MCF 10A (cell line): Measurements from ENCODE around the gene LNPEP. TPM values are rescaled to one million over a fixed set of nuclear protein-coding genes. Genes with fewer than 3 reads are reported as not detected.

Experiments
- BruUV-seq: library from RNA; stranded (reverse); fragments of 400-500 nt; replicated peaks from 2 replicates; lab custom pipeline; 2021; lab: Mats Ljungman, UMichigan
- CTCF ChIA-PET: fragments of 300-600 bp; sonication (Branson Sonifier 250); formaldehyde crosslinking; extraction: SDS; loops from one replicate; lab custom pipeline; 2021; ENCODE audit warnings: antibody characterized with exemption, inconsistent platforms; lab: Yijun Ruan, JAX
- POLR2A ChIA-PET: fragments of 300-600, 350-650 bp; sonication (Branson Sonifier 250); formaldehyde crosslinking; extraction: SDS; loops from one replicate; lab custom pipeline; 2020; ENCODE audit warnings: antibody characterized with exemption, inconsistent platforms; lab: Yijun Ruan, JAX
- DNase-seq: peaks from one replicate; pipeline ENCODE4 v3.0.0-alpha.2; 2018; ENCODE audit not compliant: unreplicated experiment
- H3K27ac Mint-ChIP-seq: one replicate; pipeline ENCODE4 v1.8.0; 2022; ENCODE audit warnings: mild to moderate bottlenecking, low read depth, mixed read lengths; ENCODE audit not compliant: unreplicated experiment
- H3K27me3 Mint-ChIP-seq: one replicate; pipeline ENCODE4 v1.8.0; 2022; ENCODE audit warnings: mixed read lengths; ENCODE audit not compliant: insufficient read depth, unreplicated experiment
- H3K36me3 Mint-ChIP-seq: one replicate; pipeline ENCODE4 v1.8.0; 2022; ENCODE audit warnings: mild to moderate bottlenecking, moderate library complexity, mixed read lengths; ENCODE audit not compliant: insufficient read depth, unreplicated experiment
- H3K4me1 Mint-ChIP-seq: one replicate; pipeline ENCODE4 v1.8.0; 2022; ENCODE audit warnings: mixed read lengths; ENCODE audit not compliant: insufficient read depth, unreplicated experiment
- H3K4me3 Mint-ChIP-seq: one replicate; pipeline ENCODE4 v1.8.0; 2022; ENCODE audit warnings: mild to moderate bottlenecking, moderate library complexity, mixed read lengths; ENCODE audit not compliant: unreplicated experiment
- H3K9me3 Mint-ChIP-seq: one replicate; pipeline ENCODE4 v1.8.0; 2022; ENCODE audit warnings: mixed read lengths; ENCODE audit not compliant: unreplicated experiment
- CTCF ChIP-seq: fragments of 200-600 bp; IDR thresholded peaks from one replicate; pipeline ENCODE4 v1.8.0; 2022; ENCODE audit warnings: antibody characterized with exemption, mild to moderate bottlenecking; ENCODE audit not compliant: unreplicated experiment
- intact Hi-C: fragments of 100-400 bp; cut with micrococcal nuclease; formaldehyde crosslinking; loops from 2 replicates; pipeline ENCODE4 v1.14.1; 2022
- total RNA-seq: library from RNA; stranded (reverse); gene quantifications from 2 replicates; pipeline ENCODE4 v1.2.3, GENCODE V29; 2022

The LNPEP gene
- total RNA-seq, 1 experiment from 2014 or later = 26.4 TPM

GRCh38 chr5:96931605-96932004 lies 4.3 kb upstream of the LNPEP start:
- intact Hi-C loops = no loop called here

GRCh38 chr5:96932026-96932425 lies 3.9 kb upstream of the LNPEP start:
- intact Hi-C loops = no loop called here
- peaks cover 12% of the 10 kb centered on the region for H3K4me1 Mint-ChIP-seq
- ChIA-PET CTCF (interaction anchor here (0.6 to 1.5 kb wide), 3 partner anchors 60 to 1394 kb away, joined by 3 to 8 read pairs (median 3); no protein-coding TSS in a partner anchor), POLR2A (interaction anchor here (1.5 to 2.4 kb wide), 2 partner anchors 56 to 124 kb away, joined by 3 to 13 read pairs; partner anchors contain the start of genes ERAP1 and ERAP2)
- H3K27me3 Mint-ChIP-seq = no peaks in the 10 kb centered on the region
- no peak overlapping the region for H3K4me3 Mint-ChIP-seq
- H3K9me3 Mint-ChIP-seq = no peaks in the 10 kb centered on the region
- no peaks in the 10 kb centered on the region for H3K36me3 Mint-ChIP-seq
- no peak for TF ChIP-seq CTCF
- DNase-seq = no peak
- no peak overlapping the region for H3K27ac Mint-ChIP-seq
- BruUV-seq = no TSS peak

More at GRCh38 chr5:96931605-96932004, 4.3 kb upstream of the LNPEP start:
- Mint-ChIP-seq H3K4me1 (peaks cover 12% of the 10 kb centered on the region), H3K36me3 (no peaks in the 10 kb centered on the region), H3K4me3 (no peak overlapping the region), H3K27me3 (no peaks in the 10 kb centered on the region), H3K9me3 (no peaks in the 10 kb centered on the region), H3K27ac (no peak overlapping the region)
- TF ChIP-seq CTCF = no peak
- ChIA-PET POLR2A (interaction anchor here (1.5 to 2.4 kb wide), 2 partner anchors 55 to 124 kb away, joined by 3 to 13 read pairs; partner anchors contain the start of genes ERAP1 and ERAP2), CTCF (interaction anchor here (0.6 to 1.5 kb wide), 3 partner anchors 60 to 1395 kb away, joined by 3 to 8 read pairs (median 3); no protein-coding TSS in a partner anchor)
- DNase-seq = no peak
- BruUV-seq = no TSS peak

- H3K9me3 Mint-ChIP-seq = no peaks in the 10 kb centered on the region
- H3K36me3 Mint-ChIP-seq = no peaks in the 10 kb centered on the region
- TF ChIP-seq CTCF = no peak
- no peaks in the 10 kb centered on the region for H3K27me3 Mint-ChIP-seq
- intact Hi-C loops = no loop called here
- H3K27ac Mint-ChIP-seq = peak overlapping the region; percentile 82
- peak overlapping the region; percentile 96 for H3K4me3 Mint-ChIP-seq
- CTCF ChIA-PET = interaction anchor here (0.6 to 1.5 kb wide), 6 partner anchors 27 to 229 kb away, joined by 3 to 6 read pairs (median 4); partner anchors contain the start of gene LIX1
- POLR2A ChIA-PET = interaction anchor here (0.6 to 2.4 kb wide), 9 partner anchors 12 to 272 kb away, joined by 3 to 25 read pairs (median 4); partner anchors contain the start of genes CAST, ERAP1 and ERAP2
- DNase-seq = no peak
- H3K4me1 Mint-ChIP-seq = peaks cover 23% of the 10 kb centered on the region
- BruUV-seq = TSS peak; percentile 59
Observed at GRCh38 chr5:96933764-96934707, 1.8 kb upstream of the LNPEP start.
